GM20431 (cell line): ENCODE data around the gene RCBTB2.

Experiments used
- in situ Hi-C: fragments of 300-500 bp; cut with MseI, MboI; formaldehyde crosslinking; loops from one replicate; pipeline ENCODE4 v1.15.0; 2020; ENCODE audit warnings: low sequenced_read_pairs; ENCODE audit not compliant: unreplicated experiment

The RCBTB2 gene

GRCh38 chr13:48501705-48502104 lies 31.2 kb downstream of the RCBTB2 start:
- in situ Hi-C loops = no loop called here

- in situ Hi-C loops = no loop called here
These were observed 32.2 kb downstream of the RCBTB2 start for GRCh38 chr13:48500652-48501197.

- in situ Hi-C loops = no loop called here
These were observed 35.2 kb downstream of the RCBTB2 start for GRCh38 chr13:48497669-48498068.

- in situ Hi-C loops = no loop called here
These were observed 36.4 kb downstream of the RCBTB2 start for GRCh38 chr13:48496271-48497161.

GRCh38 chr13:48494874-48495273 lies 38.0 kb downstream of the RCBTB2 start:
- in situ Hi-C loops = no loop called here

- in situ Hi-C loops = no loop called here
These were observed 39.0 kb downstream of the RCBTB2 start for GRCh38 chr13:48493851-48494250.

GRCh38 chr13:48493066-48493765 lies 39.7 kb downstream of the RCBTB2 start:
- in situ Hi-C loops = no loop called here

GRCh38 chr13:48492470-48493065 lies 40.3 kb downstream of the RCBTB2 start:
- in situ Hi-C loops = no loop called here

GRCh38 chr13:48492096-48492440 lies 40.8 kb downstream of the RCBTB2 start:
- in situ Hi-C loops = no loop called here

GRCh38 chr13:48491423-48492095 lies 41.3 kb downstream of the RCBTB2 start:
- in situ Hi-C loops = no loop called here

GRCh38 chr13:48490241-48490640 lies 42.6 kb downstream of the RCBTB2 start:
- in situ Hi-C loops = no loop called here

GRCh38 chr13:48489666-48490065 lies 43.2 kb downstream of the RCBTB2 start:
- in situ Hi-C loops = no loop called here

- in situ Hi-C loops = no loop called here
These were observed 43.9 kb downstream of the RCBTB2 start for GRCh38 chr13:48488995-48489394.

GRCh38 chr13:48487968-48488367 lies 44.9 kb downstream of the RCBTB2 start:
- in situ Hi-C loops = no loop called here

GRCh38 chr13:48486836-48487235 lies 46.0 kb downstream of the RCBTB2 start:
- in situ Hi-C loops = no loop called here

- in situ Hi-C loops = no loop called here
These were observed 46.5 kb downstream of the RCBTB2 start for GRCh38 chr13:48486362-48486761.

- in situ Hi-C loops = no loop called here
These were observed 47.4 kb downstream of the RCBTB2 start for GRCh38 chr13:48485432-48485831.

- in situ Hi-C loops = no loop called here
These were observed 49.3 kb downstream of the RCBTB2 start for GRCh38 chr13:48483575-48483974.

- in situ Hi-C loops = no loop called here
These were observed 54.5 kb downstream of the RCBTB2 start for GRCh38 chr13:48478391-48478790.

- in situ Hi-C loops = no loop called here
These were observed 55.6 kb downstream of the RCBTB2 start for GRCh38 chr13:48477191-48477855.
